ENCODE results near the gene CPNE4.

- TF ChIP-seq CTCF (IDR thresholded peaks at IDR 0.05; ENCODE audit: low read length): no peak
- TF ChIP-seq EZH2 (optimal IDR thresholded peaks at IDR 0.05; ENCODE audit: low read depth, low read length): no peak
Observed at GRCh38 chr3:131972550-131972949, 62.3 kb downstream of the CPNE4 start.
